Ureter (tissue), 1 donor: Measurements from ENCODE around the gene LYVE1. TPM values are rescaled to one million over a fixed set of nuclear protein-coding genes. Genes with fewer than 3 reads are reported as not detected.

Experiments
- DNase-seq: peaks from one replicate; pipeline ENCODE4 v3.0.0-alpha.2; 2020; ENCODE audit warnings: low spot score
- total RNA-seq: library from RNA; stranded (reverse); gene quantifications from one replicate; pipeline ENCODE4 v1.2.4, GENCODE V29; 2023
- donor health status: DM: yes; HTN: yes; CAD: no.

The LYVE1 gene
- total RNA-seq, 1 donor from 2014 or later, result 30.8 TPM

GRCh38 chr11:10592331-10592730, 23.9 kb upstream of the LYVE1 start:
- DNase-seq, result no peak

- DNase-seq, result no peak
These were observed 23.3 kb upstream of the LYVE1 start for GRCh38 chr11:10591741-10592140.

- DNase-seq, result no peak
These were observed 21.9 kb upstream of the LYVE1 start for GRCh38 chr11:10590218-10590915.

DNA sequence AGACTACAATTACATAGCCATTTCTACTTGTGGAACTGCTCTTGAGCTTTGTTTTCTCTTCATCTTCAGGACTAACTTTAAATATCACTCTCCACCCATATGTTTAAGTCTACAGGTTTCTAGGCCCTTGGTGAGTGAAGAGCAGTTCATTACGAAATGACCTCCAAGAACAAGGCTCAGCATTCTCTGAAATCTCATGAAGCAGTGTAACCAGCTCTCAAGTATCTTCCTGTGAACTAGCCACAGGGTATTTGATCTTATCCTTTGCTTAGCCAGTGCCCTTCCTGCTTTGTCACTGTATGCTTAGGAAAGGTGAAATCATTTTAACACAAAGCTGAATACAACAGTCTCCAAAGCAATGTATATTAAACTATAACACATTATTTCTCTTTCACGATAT, 20.4 kb upstream of the LYVE1 start:
- DNase-seq, result no peak

DNA sequence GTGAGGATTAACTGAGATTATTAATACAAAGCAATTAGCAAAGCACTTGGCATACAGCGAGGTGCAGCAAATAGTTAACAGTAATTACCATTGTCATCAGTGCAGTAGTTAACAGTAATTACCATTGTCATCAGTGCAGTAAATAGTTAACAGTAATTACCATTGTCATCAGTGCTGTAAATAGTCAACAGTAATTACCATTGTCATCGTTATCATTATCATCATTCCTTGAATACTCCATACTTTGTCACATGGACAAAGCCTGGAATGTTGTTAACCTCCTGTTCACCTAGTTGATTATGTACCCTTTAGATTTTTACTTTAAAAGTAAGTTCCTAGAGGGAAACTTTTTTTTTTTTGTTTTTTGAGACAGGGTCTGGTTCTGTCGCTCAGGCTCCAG, 19.5 kb upstream of the LYVE1 start:
- DNase-seq, result no peak

DNA sequence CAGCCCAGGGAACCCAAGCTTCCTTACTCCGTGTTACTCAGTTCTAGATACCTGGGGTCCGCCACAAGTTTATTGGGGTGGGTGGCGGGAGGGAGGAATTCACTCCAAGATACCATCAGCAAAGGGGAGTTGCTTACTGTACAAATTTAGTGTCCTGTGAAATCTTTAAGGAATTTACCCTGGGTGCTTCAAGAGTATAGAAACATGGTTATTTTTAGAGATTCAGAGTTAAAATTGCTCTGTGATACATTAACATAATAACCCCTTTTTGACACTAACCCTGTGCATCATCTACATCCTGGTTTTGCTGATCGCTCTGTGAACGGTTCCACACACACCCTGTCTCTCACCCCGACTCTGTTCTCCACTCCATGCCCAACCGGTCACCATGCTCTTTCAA, 18.9 kb upstream of the LYVE1 start:
- no peak for DNase-seq

DNA sequence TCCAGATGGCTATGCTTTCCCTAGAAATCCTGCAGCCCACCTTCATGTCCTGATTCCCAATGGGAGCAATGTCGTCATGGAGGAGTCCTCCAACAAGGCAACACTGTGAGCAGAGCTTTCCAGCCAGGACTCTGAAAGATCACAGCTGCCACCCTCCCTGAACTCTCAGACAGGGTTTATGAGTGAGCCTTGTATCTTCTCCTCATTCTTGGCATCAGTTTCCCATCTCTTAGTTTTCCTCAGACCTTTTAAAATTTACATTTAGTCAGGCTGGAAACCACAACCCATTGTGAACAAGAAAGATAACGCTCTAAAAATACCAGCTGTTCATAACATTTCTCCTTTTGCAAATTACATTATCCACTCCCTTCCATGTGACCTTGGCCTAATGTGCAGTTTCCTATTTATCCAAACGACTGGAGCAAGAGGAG, 15.6 kb upstream of the LYVE1 start:
- DNase-seq, result no peak

GRCh38 chr11:10581481-10582019, 13.1 kb upstream of the LYVE1 start:
- DNase-seq, result no peak

- DNase-seq, result no peak
These were observed 12.2 kb upstream of the LYVE1 start for GRCh38 chr11:10580623-10581022.

- no peak for DNase-seq
These were observed 11.2 kb upstream of the LYVE1 start for GRCh38 chr11:10579700-10580099.

GRCh38 chr11:10576035-10576398, 7.6 kb upstream of the LYVE1 start:
- no peak for DNase-seq

DNA sequence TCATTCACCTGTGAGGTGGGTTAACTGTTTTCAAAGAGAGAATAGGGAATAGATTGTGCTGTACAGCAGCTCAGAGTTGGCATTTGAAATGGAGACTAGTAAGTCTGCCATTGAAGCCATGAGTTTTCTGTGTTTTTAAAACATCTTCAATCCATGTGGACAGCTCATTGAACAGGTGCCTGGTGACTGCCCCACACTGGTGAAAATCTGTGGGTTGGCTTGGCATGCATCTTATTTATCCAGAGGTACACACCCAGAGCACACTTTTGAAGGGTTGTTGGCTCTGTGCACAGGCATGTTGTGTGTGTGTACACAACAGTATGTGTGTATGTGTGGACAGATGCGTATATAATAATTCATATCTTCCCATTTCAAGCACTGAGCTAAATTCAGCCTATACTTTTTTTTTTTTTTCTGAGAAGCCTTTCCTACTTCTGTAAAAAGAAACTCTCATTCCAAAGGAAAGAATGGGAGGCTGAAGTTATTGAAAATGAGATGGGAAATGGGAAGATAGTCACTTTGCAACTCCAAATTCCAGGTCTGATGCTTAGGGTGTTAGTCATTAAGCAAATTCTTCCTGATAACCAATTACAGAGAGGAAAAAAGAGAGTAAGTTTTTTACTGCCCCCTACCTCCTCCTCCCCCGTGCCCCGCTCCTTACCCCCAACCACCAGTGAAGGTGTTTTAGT, 7.0 kb upstream of the LYVE1 start:
- DNase-seq, result no peak

DNA sequence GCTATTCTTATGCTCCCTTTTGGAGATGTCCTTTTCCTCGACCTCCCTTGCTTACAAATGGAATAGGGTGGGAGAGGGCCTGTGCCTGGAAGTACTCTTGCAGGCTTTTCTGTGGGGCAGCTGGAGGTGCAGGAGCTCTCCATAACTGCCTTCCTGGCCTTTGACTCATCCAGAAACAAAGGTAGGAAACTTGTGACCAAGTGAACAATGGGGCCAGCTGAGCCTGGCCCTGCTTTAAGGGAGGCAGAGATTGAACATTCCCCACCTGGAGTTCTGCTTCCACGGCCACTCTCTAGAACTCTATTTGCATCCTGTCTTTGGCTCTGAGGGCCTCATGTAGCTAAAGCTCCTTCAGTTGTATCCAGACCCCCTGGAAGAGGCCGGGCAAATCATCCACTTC, 5.1 kb upstream of the LYVE1 start:
- no peak for DNase-seq

GRCh38 chr11:10573028-10573427, 4.6 kb upstream of the LYVE1 start:
- DNase-seq, result no peak

DNA sequence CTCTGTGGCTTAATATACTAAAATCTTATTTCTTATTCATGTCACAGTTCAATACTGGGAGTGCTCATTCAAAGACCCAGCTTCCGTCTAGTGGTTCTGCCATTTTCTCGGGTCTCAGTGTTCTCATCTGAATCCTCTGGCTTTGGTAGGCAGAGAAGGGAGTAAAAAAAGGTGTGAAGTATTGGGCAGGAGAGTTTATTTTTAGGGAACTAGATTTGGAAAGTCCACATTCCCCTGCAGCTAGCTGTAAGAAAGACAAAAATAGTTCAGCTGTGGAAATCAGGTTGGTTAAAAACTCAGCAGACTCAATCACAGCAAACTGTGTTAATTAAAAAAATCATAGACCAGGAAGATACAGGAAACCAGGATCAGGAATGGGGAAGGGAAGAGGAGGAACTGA, 4.1 kb upstream of the LYVE1 start:
- no peak for DNase-seq

DNA sequence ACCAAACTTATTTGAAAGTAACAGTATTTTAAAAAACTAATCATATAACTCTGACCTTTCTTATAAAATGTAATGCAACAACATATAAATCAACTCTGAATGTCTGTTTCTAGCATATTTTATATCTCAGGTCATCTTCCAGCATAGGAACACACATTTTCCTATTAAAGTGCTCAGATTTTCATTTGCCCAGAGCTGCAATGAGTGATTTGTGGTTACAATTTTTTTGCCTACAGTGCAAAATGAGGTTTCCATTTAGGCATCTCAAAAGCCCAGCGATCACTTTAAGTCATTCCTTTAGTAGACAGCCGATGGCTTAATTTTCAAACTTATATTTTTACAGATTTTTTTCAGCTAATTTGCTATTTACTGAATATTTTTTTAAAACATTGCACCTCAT, 1.0 kb downstream of the LYVE1 start:
- no peak for DNase-seq

- DNase-seq, result no peak
These were observed 2.1 kb downstream of the LYVE1 start for GRCh38 chr11:10566257-10566957.

- no peak for DNase-seq
These were observed 3.0 kb downstream of the LYVE1 start for GRCh38 chr11:10565493-10565892.

- no peak for DNase-seq
These were observed 3.7 kb downstream of the LYVE1 start for GRCh38 chr11:10564696-10565318.

DNA sequence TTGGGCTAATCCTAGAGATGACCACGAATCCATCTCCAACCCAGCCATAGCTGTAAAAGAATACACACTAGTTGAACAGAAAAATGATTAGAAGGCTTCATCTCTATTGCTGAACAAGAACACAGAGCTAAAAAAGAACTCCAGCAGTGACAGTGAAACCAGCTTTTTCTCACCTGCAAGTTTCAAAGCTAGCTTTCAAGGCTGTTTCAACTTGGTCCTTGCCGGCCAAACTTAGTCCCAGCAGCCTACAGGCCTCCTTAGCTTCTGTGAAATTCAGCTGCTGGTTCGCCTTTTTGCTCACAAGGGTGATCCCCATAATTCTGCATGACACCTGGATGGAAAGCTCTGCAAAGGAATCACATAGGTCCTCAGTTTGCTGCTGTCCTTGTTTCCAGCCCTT, 4.4 kb downstream of the LYVE1 start:
- DNase-seq, result no peak

- DNase-seq, result no peak
These were observed 6.5 kb downstream of the LYVE1 start for GRCh38 chr11:10561947-10562346.

- no peak for DNase-seq
These were observed 7.2 kb downstream of the LYVE1 start for GRCh38 chr11:10561043-10561818.
